MM.1S (cell line): ENCODE results near the gene FPR3.

Experiments used
- DNase-seq: peaks from one replicate; pipeline ENCODE4 v3.0.0-alpha.2; 2015
- H2AFZ ChIP-seq: fragments of 300-600 bp; sonication (generic); 2 replicates; pipeline ENCODE4 v1.6.0; 2016; ENCODE audit warnings: antibody characterized with exemption, low read length
- H3F3A ChIP-seq: fragments of 300-600 bp; sonication (generic); 2 replicates; pipeline ENCODE4 v1.6.1; 2016; ENCODE audit warnings: mild to moderate bottlenecking, antibody characterized with exemption, low read length, moderate library complexity, mixed read lengths; ENCODE audit not compliant: insufficient read depth
- H3K27ac ChIP-seq: fragments of 300-600 bp; sonication (generic); 2 replicates; pipeline ENCODE4 v1.5.1; 2016; ENCODE audit warnings: mild to moderate bottlenecking, low read length
- H3K27me3 ChIP-seq: fragments of 300-600 bp; sonication (generic); replicated peaks from 2 replicates; pipeline ENCODE4 v1.6.0; 2016; ENCODE audit warnings: low read length; ENCODE audit not compliant: insufficient read depth
- H3K36me3 ChIP-seq: fragments of 300-600 bp; sonication (generic); replicated peaks from 2 replicates; pipeline ENCODE4 v1.6.1; 2016; ENCODE audit warnings: mild to moderate bottlenecking, low read length, mixed read lengths; ENCODE audit not compliant: insufficient read depth
- H3K4me1 ChIP-seq: fragments of 300-600 bp; sonication (generic); 2 replicates; pipeline ENCODE4 v1.6.1; 2016; ENCODE audit warnings: low read length, mixed read lengths
- H3K4me2 ChIP-seq: fragments of 300-600 bp; sonication (generic); 2 replicates; pipeline ENCODE4 v1.6.0; 2016; ENCODE audit warnings: low read depth, low read length
- H3K4me3 ChIP-seq: fragments of 300-600 bp; sonication (generic); 2 replicates; pipeline ENCODE4 v1.5.1; 2016; ENCODE audit warnings: low read length, mixed read lengths
- H3K79me2 ChIP-seq: fragments of 300-600 bp; sonication (generic); 2 replicates; pipeline ENCODE4 v1.6.1; 2016; ENCODE audit warnings: mixed run types, low read length, mixed read lengths
- H3K9ac ChIP-seq: fragments of 300-600 bp; sonication (generic); 2 replicates; pipeline ENCODE4 v1.6.1; 2016; ENCODE audit warnings: low read length, mixed read lengths
- H3K9me2 ChIP-seq: fragments of 300-600 bp; sonication (generic); replicated peaks from 2 replicates; pipeline ENCODE4 v1.6.1; 2016; ENCODE audit warnings: mild to moderate bottlenecking, low read length, mixed read lengths; ENCODE audit not compliant: insufficient read depth
- H3K9me3 ChIP-seq: fragments of 300-600 bp; sonication (generic); replicated peaks from 2 replicates; pipeline ENCODE4 v1.6.1; 2016; ENCODE audit warnings: mild to moderate bottlenecking, low read length, mixed read lengths; ENCODE audit not compliant: insufficient read depth
- H4K20me1 ChIP-seq: fragments of 300-600 bp; sonication (generic); 2 replicates; pipeline ENCODE4 v1.6.1; 2016; ENCODE audit warnings: mild to moderate bottlenecking, low read length, moderate library complexity, mixed read lengths; ENCODE audit not compliant: insufficient read depth
- CTCF ChIP-seq: fragments of 300-600 bp; sonication (generic); IDR thresholded peaks from 2 replicates; pipeline ENCODE4 v1.5.1; 2016; ENCODE audit warnings: antibody characterized with exemption, low read length, mixed read lengths
- EZH2 ChIP-seq: fragments of 300-600 bp; sonication (generic); optimal IDR thresholded peaks from 2 replicates; pipeline ENCODE3; 2017; ENCODE audit warnings: low read depth, mild to moderate bottlenecking, antibody characterized with exemption, low read length, mixed read lengths
- EZH2phosphoT487 ChIP-seq: fragments of 300-600 bp; sonication (generic); IDR thresholded peaks from 2 replicates; pipeline ENCODE4 v1.6.1; 2018; ENCODE audit warnings: antibody characterized with exemption, low read length

Gene FPR3

GRCh38 chr19:51824281-51825005 lies 29.5 kb downstream of the FPR3 start:
- H3K9me3 ChIP-seq = no peaks in the 10 kb centered on the region; the same call in 1 of the 2 replicates
- no peak overlapping the region for H3K27ac ChIP-seq
- no peak overlapping the region for H3K4me3 ChIP-seq
- no peak overlapping the region for H2AFZ ChIP-seq
- no peaks in the 10 kb centered on the region for H4K20me1 ChIP-seq
- H3K36me3 ChIP-seq = no peaks in the 10 kb centered on the region
- no peak for TF ChIP-seq EZH2
- TF ChIP-seq EZH2phosphoT487 = no peak
- no peak for TF ChIP-seq CTCF
- H3K4me2 ChIP-seq = no peak overlapping the region
- no peak overlapping the region for H3K9ac ChIP-seq
- DNase-seq = no peak
- no peaks in the 10 kb centered on the region for H3K27me3 ChIP-seq
- no peaks in the 10 kb centered on the region for H3K4me1 ChIP-seq
- no peaks in the 10 kb centered on the region for H3K79me2 ChIP-seq
- no peaks in the 10 kb centered on the region for H3K9me2 ChIP-seq
- no peaks in the 10 kb centered on the region for H3F3A ChIP-seq

GRCh38 chr19:51830274-51830673 lies 35.3 kb downstream of the FPR3 start:
- no peaks in the 10 kb centered on the region for H3K9me2 ChIP-seq
- TF ChIP-seq EZH2 (no peak), EZH2phosphoT487 (no peak), CTCF (no peak)
- no peak overlapping the region for H2AFZ ChIP-seq
- no peaks in the 10 kb centered on the region for H3K36me3 ChIP-seq
- H3K4me2 ChIP-seq = no peak overlapping the region
- H4K20me1 ChIP-seq = no peaks in the 10 kb centered on the region
- H3F3A ChIP-seq = no peaks in the 10 kb centered on the region
- H3K4me1 ChIP-seq = no peaks in the 10 kb centered on the region
- H3K9me3 ChIP-seq = no peaks in the 10 kb centered on the region
- H3K27me3 ChIP-seq = no peaks in the 10 kb centered on the region
- no peak overlapping the region for H3K27ac ChIP-seq
- no peak overlapping the region for H3K9ac ChIP-seq
- no peak overlapping the region for H3K4me3 ChIP-seq
- DNase-seq = no peak
- H3K79me2 ChIP-seq = no peaks in the 10 kb centered on the region

- TF ChIP-seq EZH2 (no peak), EZH2phosphoT487 (no peak), CTCF (no peak)
- no peaks in the 10 kb centered on the region for H3K9me2 ChIP-seq
- no peaks in the 10 kb centered on the region for H3K27me3 ChIP-seq
- no peaks in the 10 kb centered on the region for H3K36me3 ChIP-seq
- no peak overlapping the region for H2AFZ ChIP-seq
- no peak overlapping the region for H3K27ac ChIP-seq
- no peak overlapping the region for H3K9ac ChIP-seq
- H3F3A ChIP-seq = no peaks in the 10 kb centered on the region
- DNase-seq = no peak
- no peaks in the 10 kb centered on the region for H3K79me2 ChIP-seq
- no peaks in the 10 kb centered on the region for H4K20me1 ChIP-seq
- no peak overlapping the region for H3K4me3 ChIP-seq
- no peaks in the 10 kb centered on the region for H3K4me1 ChIP-seq
- H3K9me3 ChIP-seq = no peaks in the 10 kb centered on the region
- no peak overlapping the region for H3K4me2 ChIP-seq
Observed at GRCh38 chr19:51837145-51837544, 42.2 kb downstream of the FPR3 start.
